Fibroblast of skin of back (primary cell): ENCODE data around the gene ABCF3.

Experiments
- DNase-seq: peaks from one replicate; pipeline ENCODE4 v3.0.0-alpha.2; 2013

ABCF3 gene

GRCh38 chr3:184233127-184233843, 47.3 kb downstream of the ABCF3 start:
- no peak for DNase-seq

GRCh38 chr3:184234224-184234623, 48.2 kb downstream of the ABCF3 start:
- peak; percentile 52 for DNase-seq

GRCh38 chr3:184234671-184235380, 48.8 kb downstream of the ABCF3 start:
- no peak for DNase-seq

GRCh38 chr3:184235381-184236032, 49.5 kb downstream of the ABCF3 start:
- no peak for DNase-seq

- DNase-seq, result no peak
Measured at GRCh38 chr3:184236033-184236410, 50.0 kb downstream of the ABCF3 start.

GRCh38 chr3:184236636-184237035, 50.6 kb downstream of the ABCF3 start:
- DNase-seq, result no peak

GRCh38 chr3:184237211-184237610, 51.2 kb downstream of the ABCF3 start:
- no peak for DNase-seq

- no peak for DNase-seq
Measured at GRCh38 chr3:184237807-184238206, 51.8 kb downstream of the ABCF3 start.

GRCh38 chr3:184238246-184238818, 52.3 kb downstream of the ABCF3 start:
- DNase-seq, result no peak

GRCh38 chr3:184239221-184239620, 53.2 kb downstream of the ABCF3 start:
- DNase-seq, result no peak

GRCh38 chr3:184239708-184240107, 53.7 kb downstream of the ABCF3 start:
- DNase-seq, result no peak

- peak; percentile 38 for DNase-seq
Measured at GRCh38 chr3:184240384-184241140, 54.6 kb downstream of the ABCF3 start.

GRCh38 chr3:184241141-184241446, 55.1 kb downstream of the ABCF3 start:
- DNase-seq, result no peak

GRCh38 chr3:184241447-184242296, 55.7 kb downstream of the ABCF3 start:
- DNase-seq, result no peak

- DNase-seq, result no peak
Measured at GRCh38 chr3:184242297-184242685, 56.3 kb downstream of the ABCF3 start.
